Cardiac muscle cell (in vitro differentiated cells and primary cell): ENCODE results near the gene ZNF540. TPM values are rescaled to one million over a fixed set of nuclear protein-coding genes. Genes with fewer than 3 reads are reported as not detected.
A peak's percentile ranks its signal among the peaks of the same experiment; 100 is the strongest.
"Not testable (repeated sequence)": the region's sequence is repeated elsewhere in the genome, so short reads cannot be mapped to it uniquely, and the experiment has no call there.

Source experiments
- DNase-seq, 2 donors: peaks; one replicate each; pipeline versions ENCODE4 v3.0.0 to v3.0.0-alpha.2; 2010 to 2017; ENCODE audit warnings: low read depth in 1 of 2, low spot score in 1 of 2
- H3K27ac ChIP-seq: fragments of 200-600 bp; sonication (generic); 2 replicates; pipeline ENCODE4 v1.5.1; 2016
- H3K27me3 ChIP-seq: fragments of 200-600 bp; sonication (generic); 2 replicates; pipeline ENCODE4 v1.6.0; 2016; ENCODE audit warnings: control low read depth
- H3K36me3 ChIP-seq: fragments of 200-600 bp; sonication (generic); 2 replicates; pipeline ENCODE4 v1.5.1; 2016; ENCODE audit warnings: control low read depth
- H3K4me1 ChIP-seq: fragments of 200-600 bp; sonication (generic); 2 replicates; pipeline ENCODE4 v1.8.1; 2017; ENCODE audit warnings: low read depth, mild to moderate bottlenecking, mixed run types
- H3K4me3 ChIP-seq: fragments of 200-600 bp; sonication (generic); 2 replicates; pipeline ENCODE4 v1.5.1; 2016; ENCODE audit warnings: mild to moderate bottlenecking
- H3K9me3 ChIP-seq: fragments of 200-600 bp; sonication (generic); 2 replicates; pipeline ENCODE4 v1.5.1; 2017; ENCODE audit warnings: low read depth, mild to moderate bottlenecking, control low read depth
- polyA plus RNA-seq: library from polyadenylated mRNA; unstranded; fragments of >200 nt; fragmentation: Nextera tagmentation; extraction: Ambion mirVana; gene quantifications from 2 replicates; pipeline ENCODE4 v1.2.1, GENCODE V29; 2016
- total RNA-seq: library from RNA; depleted of rRNA; stranded (reverse); fragments of >200 nt; gene quantifications from 2 replicates; pipeline ENCODE4 v1.2.3, GENCODE V29; 2016
- TF ChIP-seq, protein P1 (sequence below): IDR thresholded peaks from 2 replicates; pipeline ENCODE4 v1.5.1; 2012; ENCODE audit warnings: low read depth, mild to moderate bottlenecking, low read length

Gene ZNF540
- total and polyA plus RNA-seq, 2 experiments from 2014 or later = 0.54 to 2.4 TPM

GRCh38 chr19:37654118-37654517, 59.4 kb downstream of the ZNF540 start:
- Histone ChIP-seq H3K4me3 (peak overlapping the region; percentile 63), H3K27me3 (no peaks in the 10 kb centered on the region), H3K9me3 (no peaks in the 10 kb centered on the region), H3K4me1 (peaks cover 17% of the 10 kb centered on the region), H3K27ac (peak overlapping the region; percentile 89), H3K36me3 (no peaks in the 10 kb centered on the region)
- TF ChIP-seq, protein P1, sequence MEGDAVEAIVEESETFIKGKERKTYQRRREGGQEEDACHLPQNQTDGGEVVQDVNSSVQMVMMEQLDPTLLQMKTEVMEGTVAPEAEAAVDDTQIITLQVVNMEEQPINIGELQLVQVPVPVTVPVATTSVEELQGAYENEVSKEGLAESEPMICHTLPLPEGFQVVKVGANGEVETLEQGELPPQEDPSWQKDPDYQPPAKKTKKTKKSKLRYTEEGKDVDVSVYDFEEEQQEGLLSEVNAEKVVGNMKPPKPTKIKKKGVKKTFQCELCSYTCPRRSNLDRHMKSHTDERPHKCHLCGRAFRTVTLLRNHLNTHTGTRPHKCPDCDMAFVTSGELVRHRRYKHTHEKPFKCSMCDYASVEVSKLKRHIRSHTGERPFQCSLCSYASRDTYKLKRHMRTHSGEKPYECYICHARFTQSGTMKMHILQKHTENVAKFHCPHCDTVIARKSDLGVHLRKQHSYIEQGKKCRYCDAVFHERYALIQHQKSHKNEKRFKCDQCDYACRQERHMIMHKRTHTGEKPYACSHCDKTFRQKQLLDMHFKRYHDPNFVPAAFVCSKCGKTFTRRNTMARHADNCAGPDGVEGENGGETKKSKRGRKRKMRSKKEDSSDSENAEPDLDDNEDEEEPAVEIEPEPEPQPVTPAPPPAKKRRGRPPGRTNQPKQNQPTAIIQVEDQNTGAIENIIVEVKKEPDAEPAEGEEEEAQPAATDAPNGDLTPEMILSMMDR = no peak
- peak in 1 of 2 donors; percentile 21 for DNase-seq

DNA sequence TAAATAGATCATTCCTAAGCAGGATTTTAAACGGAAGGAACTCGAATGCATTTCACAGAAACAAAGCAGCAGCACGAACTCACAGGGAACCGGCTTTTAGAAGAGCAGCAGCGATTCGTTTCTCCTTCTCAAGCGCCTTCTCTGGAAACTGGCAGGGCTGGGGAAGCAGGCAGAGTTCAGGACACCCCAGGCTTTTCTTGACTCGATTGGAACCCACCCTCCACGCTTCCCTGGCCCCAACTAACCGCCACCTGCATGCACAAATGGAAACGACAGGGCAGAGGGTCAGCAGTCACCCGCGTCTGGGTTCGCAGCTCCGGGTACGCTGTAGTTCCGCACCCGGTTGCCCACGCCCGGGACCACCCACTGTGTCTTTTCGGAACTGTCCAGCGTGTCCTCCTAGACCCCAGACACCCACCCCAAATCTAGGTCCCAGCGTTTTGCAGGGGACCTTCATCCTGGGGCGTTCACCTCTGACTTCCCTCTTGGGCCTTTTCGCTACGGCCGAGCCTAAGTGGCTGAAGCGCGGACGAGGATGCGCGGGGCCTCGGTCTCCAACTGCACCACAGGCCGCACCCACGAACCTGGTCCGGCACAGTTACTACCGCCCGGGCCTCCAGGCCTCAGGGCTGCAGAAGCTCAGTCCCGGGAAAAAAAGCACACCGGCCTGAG, 60.1 kb downstream of the ZNF540 start:
- H3K27ac ChIP-seq = peak overlapping the region; percentile 89
- peak; percentile 57 to 62 for DNase-seq
- no peaks in the 10 kb centered on the region for H3K36me3 ChIP-seq
- no peaks in the 10 kb centered on the region for H3K9me3 ChIP-seq
- H3K4me1 ChIP-seq = peaks cover 17% of the 10 kb centered on the region
- TF ChIP-seq, protein P1 = no peak
- peak overlapping the region; percentile 63 for H3K4me3 ChIP-seq
- no peaks in the 10 kb centered on the region for H3K27me3 ChIP-seq

DNA sequence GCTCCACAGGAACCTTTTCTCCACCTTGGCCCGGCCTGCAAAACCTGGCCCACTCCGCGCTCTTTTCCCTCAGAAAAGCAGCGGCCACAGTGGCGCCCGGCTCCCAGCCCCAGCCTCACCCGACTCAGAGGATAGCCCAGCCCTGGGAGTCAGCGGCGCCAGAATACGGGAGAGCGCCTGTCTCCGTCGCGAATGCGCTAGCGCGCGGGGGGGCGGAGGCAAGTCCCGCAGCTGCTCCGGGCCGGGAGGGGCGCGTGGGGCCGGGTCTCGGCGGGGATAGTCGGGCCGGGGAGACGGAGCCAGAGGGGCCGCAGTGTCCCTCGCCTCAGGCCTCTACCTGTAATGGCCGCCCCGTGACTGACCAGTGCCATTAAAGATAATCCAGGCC, 60.6 kb downstream of the ZNF540 start, which contains the start of gene ZFP30:
Gene ZFP30, minus strand, starts transcription at position 165 of the 388 bp plus-strand sequence. CDS start 7,643 bp downstream, outside the sequence.
- Histone ChIP-seq H3K4me3 (peak within 1 kb of the TSS; percentile 63), H3K27me3 (no peaks in the 10 kb centered on the region), H3K9me3 (no peaks in the 10 kb centered on the region), H3K27ac (peak within 1 kb of the TSS; percentile 89), H3K36me3 (no peaks in the 10 kb centered on the region), H3K4me1 (peaks cover 17% of the 10 kb centered on the region)
- DNase-seq = peak; percentile 85 to 88
- TF ChIP-seq, protein P1 = no peak

DNA sequence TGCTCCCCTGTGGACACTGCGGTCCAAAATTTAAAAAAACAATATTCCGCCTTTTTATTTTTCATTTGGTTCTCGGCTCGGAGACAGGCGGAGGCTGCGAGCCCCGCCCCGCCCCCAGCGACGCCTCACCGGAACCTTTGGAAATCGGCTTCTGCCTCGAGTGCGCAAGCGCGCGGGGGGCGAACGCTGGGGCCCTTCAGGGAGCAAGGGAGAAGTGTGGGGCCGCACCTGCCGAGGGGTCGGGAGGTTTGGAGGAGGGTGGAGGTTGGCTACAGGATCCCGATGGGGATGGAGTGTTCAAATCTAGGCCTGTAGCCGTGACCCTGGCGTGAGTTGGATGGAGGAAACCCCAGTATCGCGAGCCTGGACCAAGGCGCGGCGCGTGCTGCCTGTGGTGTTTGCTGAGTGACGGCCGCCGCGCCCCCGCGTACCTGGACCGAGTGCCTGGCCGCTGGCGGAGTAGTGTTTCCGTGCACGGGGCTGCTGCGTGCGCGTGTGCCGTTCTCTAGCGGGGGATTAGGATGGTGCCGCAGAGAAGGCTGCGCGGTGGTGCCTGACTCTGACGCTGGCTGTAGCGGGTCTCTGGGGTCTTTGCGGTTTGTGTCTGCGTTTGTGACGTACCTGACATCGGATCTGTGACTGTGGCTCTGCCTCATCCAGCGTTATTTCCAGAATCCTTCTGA, 61.2 kb downstream of the ZNF540 start:
- H3K4me3 ChIP-seq = peak overlapping the region; percentile 63
- TF ChIP-seq, protein P1 = no peak
- H3K27me3 ChIP-seq = no peaks in the 10 kb centered on the region
- H3K27ac ChIP-seq = peak overlapping the region; percentile 89
- H3K36me3 ChIP-seq = no peaks in the 10 kb centered on the region
- no peaks in the 10 kb centered on the region for H3K9me3 ChIP-seq
- peak; percentile 86 to 89 for DNase-seq
- peaks cover 17% of the 10 kb centered on the region for H3K4me1 ChIP-seq

DNA sequence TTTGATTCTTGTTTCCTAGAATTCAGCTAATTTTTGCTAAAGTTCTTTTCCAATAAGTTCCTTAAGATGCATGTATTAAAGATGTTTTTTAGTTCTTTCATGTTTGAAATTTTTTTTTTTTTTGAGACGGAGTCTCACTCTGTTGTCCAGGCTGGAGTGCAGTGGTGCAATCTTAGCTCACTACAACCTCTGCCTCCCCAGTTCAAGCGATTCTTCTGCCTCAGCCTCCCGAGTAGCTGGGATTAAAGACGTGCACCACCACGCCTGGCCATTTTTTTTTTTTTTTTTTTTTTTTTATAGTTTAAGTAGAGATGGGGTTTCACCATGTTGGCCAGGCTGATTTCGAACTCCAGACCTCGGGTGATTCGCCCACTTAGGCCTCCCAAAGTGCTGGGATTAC, 62.5 kb downstream of the ZNF540 start:
- peaks cover 17% of the 10 kb centered on the region for H3K4me1 ChIP-seq
- not testable (repeated sequence) for H3K36me3 ChIP-seq, H3K4me3 ChIP-seq, H3K27ac ChIP-seq, H3K27me3 ChIP-seq, H3K9me3 ChIP-seq, DNase-seq

Other genes starting within 250 kb of the ZNF540 start
- 9.6 and 10.2 TPM in 2 replicates for gene ZNF527, start 223.8 kb upstream of the ZNF540 start, total RNA-seq
- 5.8 and 6.8 TPM in 2 replicates for gene ZNF527, start 223.8 kb upstream of the ZNF540 start, polyA plus RNA-seq
- 5.7 and 7.7 TPM in 2 replicates for gene ZNF569, start 127.4 kb upstream of the ZNF540 start, total RNA-seq
- gene ZNF569, start 127.4 kb upstream of the ZNF540 start, polyA plus RNA-seq = 3.7 and 7.9 TPM in 2 replicates
- gene ZNF570, start 125.5 kb upstream of the ZNF540 start, total RNA-seq = 4.6 and 9.0 TPM in 2 replicates
- gene ZNF570, start 125.5 kb upstream of the ZNF540 start, polyA plus RNA-seq = 4.0 and 4.3 TPM in 2 replicates
- 8.4 and 20.3 TPM in 2 replicates for gene ZNF793, start 87.9 kb upstream of the ZNF540 start, total RNA-seq
- 20.0 and 24.6 TPM in 2 replicates for gene ZNF793, start 87.9 kb upstream of the ZNF540 start, polyA plus RNA-seq
- 3.3 and 5.0 TPM in 2 replicates for gene ZNF571, start 84 bp upstream of the ZNF540 start, total RNA-seq
- gene ZNF571, start 84 bp upstream of the ZNF540 start, polyA plus RNA-seq = 4.8 and 6.1 TPM in 2 replicates
- 24.5 and 27.0 TPM in 2 replicates for gene ZFP30, start 60.6 kb downstream of the ZNF540 start, total RNA-seq
- 7.1 and 10.9 TPM in 2 replicates for gene ZFP30, start 60.6 kb downstream of the ZNF540 start, polyA plus RNA-seq
- 8.4 and 28.3 TPM in 2 replicates for gene ZNF607, start 124.9 kb downstream of the ZNF540 start, total RNA-seq
- 4.5 and 15.2 TPM in 2 replicates for gene ZNF607, start 124.9 kb downstream of the ZNF540 start, polyA plus RNA-seq
- 5.7 and 7.2 TPM in 2 replicates for gene ZNF573, start 184.7 kb downstream of the ZNF540 start, total RNA-seq
- 10.2 and 14.3 TPM in 2 replicates for gene ZNF573, start 184.7 kb downstream of the ZNF540 start, polyA plus RNA-seq